Neuronal stem cell (in vitro differentiated cells): ENCODE data around the gene PSMC2. TPM values are rescaled to one million over a fixed set of nuclear protein-coding genes. Genes with fewer than 3 reads are reported as not detected.

Source experiments
- DNase-seq: peaks from one replicate; pipeline ENCODE4 v3.0.0-alpha.2; 2013; ENCODE audit warnings: low spot score
- H2AFZ ChIP-seq: one replicate; pipeline ENCODE4 v1.6.1; 2013; ENCODE audit warnings: mild to moderate bottlenecking, low read length, inconsistent platforms
- H2AK5ac ChIP-seq: 2 replicates; pipeline ENCODE4 v1.6.1; 2013; ENCODE audit warnings: low read depth, mild to moderate bottlenecking, inconsistent platforms, low read length, moderate library complexity, mixed read lengths
- H2BK120ac ChIP-seq: 2 replicates; pipeline ENCODE4 v1.6.1; 2013; ENCODE audit warnings: low read depth, mild to moderate bottlenecking, inconsistent platforms, low read length, moderate library complexity, mixed read lengths
- H2BK12ac ChIP-seq: one replicate; pipeline ENCODE4 v1.6.1; 2013; ENCODE audit warnings: low read length, inconsistent platforms
- H2BK15ac ChIP-seq: 2 replicates; pipeline ENCODE4 v1.6.1; 2013; ENCODE audit warnings: mild to moderate bottlenecking, low read length, inconsistent platforms, mixed read lengths
- H2BK5ac ChIP-seq: one replicate; pipeline ENCODE4 v1.6.1; 2013; ENCODE audit warnings: inconsistent platforms, mild to moderate bottlenecking, low read length, moderate library complexity
- H3K14ac ChIP-seq: one replicate; pipeline ENCODE4 v1.6.1; 2013; ENCODE audit warnings: low read length, inconsistent platforms
- H3K18ac ChIP-seq: 2 replicates; pipeline ENCODE4 v1.6.1; 2013; ENCODE audit warnings: low read length, inconsistent platforms
- H3K23ac ChIP-seq: 2 replicates; pipeline ENCODE4 v1.6.1; 2013; ENCODE audit warnings: low read depth, mild to moderate bottlenecking, mixed read lengths, low read length, inconsistent platforms; ENCODE audit not compliant: poor library complexity
- H3K27ac ChIP-seq: replicated peaks from 3 replicates; pipeline ENCODE4 v1.5.1; 2013; ENCODE audit warnings: low read length, inconsistent platforms
- H3K27me3 ChIP-seq, 3 experiments: 2 replicates each; pipeline ENCODE4 v1.6.1; 2013; ENCODE audit warnings: low read length in 3 of 3, mild to moderate bottlenecking in 2 of 3, inconsistent platforms in 1 of 3, low read depth in 1 of 3, mixed read lengths in 1 of 3, moderate library complexity in 1 of 3; ENCODE audit not compliant: control insufficient read depth in 3 of 3, insufficient read depth in 3 of 3
- H3K36me3 ChIP-seq, 2 donors: replicated peaks in 1 of 2; 2 replicates each; pipeline ENCODE4 v1.6.1; 2013; ENCODE audit warnings: low read length in 2 of 2; ENCODE audit not compliant: control insufficient read depth in 2 of 2, insufficient read depth in 2 of 2
- H3K4ac ChIP-seq: 2 replicates; pipeline ENCODE4 v1.6.1; 2013; ENCODE audit warnings: inconsistent platforms, mild to moderate bottlenecking, low read length, moderate library complexity
- H3K4me1 ChIP-seq, 2 donors: 1 replicate in 1 of 2; 2 replicates in 1 of 2; pipeline ENCODE4 v1.6.1; 2013; ENCODE audit warnings: low read length in 2 of 2, low read depth in 1 of 2; ENCODE audit not compliant: control insufficient read depth in 2 of 2, insufficient read depth in 1 of 2
- H3K4me2 ChIP-seq: one replicate; pipeline ENCODE4 v1.6.1; 2013; ENCODE audit warnings: mild to moderate bottlenecking, low read length, inconsistent platforms; ENCODE audit not compliant: insufficient read depth, poor library complexity, severe bottlenecking
- H3K4me3 ChIP-seq, 2 donors: 2 replicates each; pipeline ENCODE4 v1.5.1; 2013; ENCODE audit warnings: low read length in 2 of 2, mild to moderate bottlenecking in 2 of 2, inconsistent platforms in 1 of 2, moderate library complexity in 1 of 2
- H3K79me1 ChIP-seq: one replicate; pipeline ENCODE4 v1.6.1; 2013; ENCODE audit warnings: low read depth, mild to moderate bottlenecking, inconsistent platforms, low read length, moderate library complexity
- H3K9ac ChIP-seq: one replicate; pipeline ENCODE4 v1.6.1; 2013; ENCODE audit warnings: mild to moderate bottlenecking, low read depth, low read length, inconsistent platforms; ENCODE audit not compliant: poor library complexity
- H3K9me3 ChIP-seq, 2 donors: replicated peaks in 1 of 2; 2 replicates each; pipeline versions ENCODE3 to v1.6.1; 2013; ENCODE audit warnings: low read length in 2 of 2, mild to moderate bottlenecking in 2 of 2, inconsistent platforms in 1 of 2, low read depth in 1 of 2, mixed read lengths in 1 of 2, moderate library complexity in 1 of 2; ENCODE audit not compliant: control insufficient read depth in 2 of 2, insufficient read depth in 1 of 2
- H4K8ac ChIP-seq: one replicate; pipeline ENCODE4 v1.6.1; 2013; ENCODE audit warnings: low read depth, mild to moderate bottlenecking, inconsistent platforms, low read length, moderate library complexity
- H4K91ac ChIP-seq: one replicate; pipeline ENCODE4 v1.6.1; 2013; ENCODE audit warnings: low read length, low read depth, mild to moderate bottlenecking, inconsistent platforms; ENCODE audit not compliant: poor library complexity
- WGBS, 2 donors: extraction: QIAGEN DNeasy Blood & Tissue Kit; methylation state at CpG; one replicate each; pipeline ENCODE4 v1.1.7; 2013; ENCODE audit warnings: missing lambda C conversion rate in 2 of 2, mixed read lengths in 1 of 2; ENCODE audit not compliant: insufficient read length in 2 of 2, insufficient replicate concordance in 1 of 2; ENCODE audit errors: extremely low coverage in 2 of 2; 5-methylcytosine and 5-hydroxymethylcytosine counted together
- polyA plus RNA-seq, 2 experiments: library from polyadenylated mRNA; stranded (reverse); fragments of 200-250 nt; gene quantifications; one replicate each; pipeline ENCODE4 v1.2.3, GENCODE V29; 2013

PSMC2 gene
- polyA plus RNA-seq (2013, experiment 1 of 2): 97.7 TPM
- 99.3 TPM for polyA plus RNA-seq (2013, experiment 2 of 2)

DNA sequence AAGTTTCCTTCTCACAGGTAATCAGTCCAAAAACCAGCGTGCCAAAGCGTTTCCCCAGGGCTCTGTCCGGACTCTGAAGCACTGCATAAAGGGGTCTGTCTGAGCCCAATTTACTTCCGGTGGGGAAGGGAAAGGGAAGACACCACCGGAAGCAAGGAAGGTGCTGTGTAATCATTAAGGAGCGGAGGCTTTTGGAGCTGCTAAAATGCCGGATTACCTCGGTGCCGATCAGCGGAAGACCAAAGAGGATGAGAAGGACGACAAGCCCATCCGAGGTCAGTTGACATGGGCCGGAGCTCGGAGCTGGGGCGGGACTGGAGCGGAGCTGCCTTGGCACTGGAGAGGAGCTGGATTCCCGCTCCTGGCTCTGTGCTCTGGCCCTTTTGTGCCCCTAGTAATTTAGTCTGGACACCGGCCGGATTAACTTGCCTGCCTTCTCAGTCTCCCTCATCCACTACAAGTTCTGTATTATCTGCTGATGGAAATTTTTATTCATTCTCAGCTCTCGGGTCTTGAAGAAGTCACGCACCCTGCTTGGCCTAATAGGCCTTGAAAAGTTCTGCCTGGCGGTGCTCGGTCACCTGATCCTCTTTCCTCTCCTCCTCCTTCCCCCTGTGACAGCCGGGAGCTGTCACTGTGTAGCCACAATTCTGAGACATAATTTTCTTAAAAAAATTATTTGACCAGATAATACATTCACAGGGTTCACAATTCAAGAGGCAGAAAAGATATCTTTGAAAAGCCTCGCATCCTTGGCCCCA lies at the start of gene PSMC2:
TSS of gene PSMC2 (plus strand) at position 137 of the 761 bp plus-strand sequence. CDS start at position 206, 69 bp downstream.
- H2BK5ac ChIP-seq: no peak within 1 kb of the TSS
- peak; percentile 87 for DNase-seq
- peak within 1 kb of the TSS; percentile 47 for H3K23ac ChIP-seq
- H3K27ac ChIP-seq: peak within 1 kb of the TSS; percentile 65
- peak within 1 kb of the TSS; percentile 42 for H3K4me2 ChIP-seq
- peaks cover 2 to 23% of the 10 kb centered on the region in 2 donors for H3K36me3 ChIP-seq
- H2BK120ac ChIP-seq: no peak within 1 kb of the TSS
- H3K4me3 ChIP-seq: peak within 1 kb of the TSS; percentile 84 to 94
- no peak within 1 kb of the TSS for H3K14ac ChIP-seq
- H3K79me1 ChIP-seq: peaks cover 8% of the 10 kb centered on the region
- H3K9ac ChIP-seq: peak within 1 kb of the TSS; percentile 87
- no peak within 1 kb of the TSS for H2BK12ac ChIP-seq
- no peaks in the 10 kb centered on the region for H3K9me3 ChIP-seq
- peak within 1 kb of the TSS; percentile 76 for H3K18ac ChIP-seq
- H2AFZ ChIP-seq: peak within 1 kb of the TSS; percentile 88
- H4K91ac ChIP-seq: no peak within 1 kb of the TSS
- H3K4me1 ChIP-seq: peaks cover 3 to 9% of the 10 kb centered on the region in 2 donors
- WGBS, 2 donors: no CpG with 5 or more reads among the region's 25 CpGs
- H2BK15ac ChIP-seq: no peak within 1 kb of the TSS
- H3K27me3 ChIP-seq: no peaks in the 10 kb centered on the region
- H4K8ac ChIP-seq: no peak within 1 kb of the TSS
- H3K4ac ChIP-seq: no peak within 1 kb of the TSS
- H2AK5ac ChIP-seq: no peak within 1 kb of the TSS

DNA sequence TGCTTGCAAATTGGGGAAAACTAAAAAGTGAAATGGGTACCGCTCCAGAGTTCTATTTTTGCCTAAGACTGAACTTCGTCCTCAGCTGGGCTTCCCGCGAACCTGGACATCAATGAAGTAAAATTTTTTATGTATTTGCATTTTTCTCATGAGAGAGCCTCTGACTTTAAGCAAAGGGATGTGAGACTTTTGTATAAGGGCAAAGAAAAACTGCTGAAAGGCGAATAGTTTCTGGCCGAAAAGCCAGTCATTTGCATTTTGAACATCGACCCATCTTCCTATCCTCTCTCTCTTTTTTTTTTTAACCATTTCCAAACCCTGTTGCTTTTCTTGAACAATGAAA lies 49.6 kb upstream of the PSMC2 start:
- peak overlapping the region; percentile 80 to 82 for H3K4me3 ChIP-seq
- WGBS, 2 donors: no CpG with 5 or more reads among the region's 7 CpGs
- no peaks in the 10 kb centered on the region for H3K27me3 ChIP-seq
- H3K27ac ChIP-seq: no peak overlapping the region
- no peaks in the 10 kb centered on the region for H3K9me3 ChIP-seq
- no peak overlapping the region for H3K18ac ChIP-seq
- peak overlapping the region; percentile 59 for H3K4me2 ChIP-seq
- no peak overlapping the region for H4K8ac ChIP-seq
- H3K23ac ChIP-seq: peak overlapping the region; percentile 94
- no peak overlapping the region for H2BK15ac ChIP-seq
- no peak overlapping the region for H3K14ac ChIP-seq
- H2AK5ac ChIP-seq: no peak overlapping the region
- H4K91ac ChIP-seq: peak overlapping the region; percentile 22
- H3K4ac ChIP-seq: no peak overlapping the region
- H3K4me1 ChIP-seq: peaks cover 4 to 5% of the 10 kb centered on the region in 2 donors
- no peak overlapping the region for H2BK120ac ChIP-seq
- peaks cover 2% of the 10 kb centered on the region for H3K79me1 ChIP-seq
- H3K9ac ChIP-seq: no peak overlapping the region
- H2BK5ac ChIP-seq: no peak overlapping the region
- no peak overlapping the region for H2BK12ac ChIP-seq
- no peak for DNase-seq
- peaks cover 9 to 44% of the 10 kb centered on the region in 2 donors for H3K36me3 ChIP-seq
- H2AFZ ChIP-seq: peak overlapping the region; percentile 90

DNA sequence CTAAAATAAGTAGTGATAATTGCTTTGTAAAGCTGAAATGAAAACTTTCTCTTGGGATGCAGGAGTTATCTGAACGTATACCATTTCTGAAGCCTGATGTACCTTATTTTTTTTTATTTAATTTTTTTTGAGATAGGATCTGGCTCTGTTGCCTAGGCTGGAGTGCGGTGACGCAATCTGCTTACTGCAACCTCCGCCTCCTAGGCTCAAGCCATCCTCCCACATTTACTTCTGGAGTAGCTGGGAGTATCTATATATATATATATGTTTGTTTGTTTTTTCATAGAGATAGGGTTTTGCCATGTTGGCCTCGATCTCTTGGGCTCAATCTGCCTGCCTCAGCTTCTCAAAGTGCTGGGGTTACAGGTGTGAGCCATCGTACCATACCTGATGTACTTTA lies 47.8 kb upstream of the PSMC2 start:
- H4K91ac ChIP-seq: no peak overlapping the region
- no peak overlapping the region for H2AFZ ChIP-seq
- H2BK15ac ChIP-seq: no peak overlapping the region
- no peak overlapping the region for H4K8ac ChIP-seq
- no peak overlapping the region for H3K4me3 ChIP-seq
- H2AK5ac ChIP-seq: no peak overlapping the region
- H3K4me1 ChIP-seq: peaks cover 4 to 5% of the 10 kb centered on the region in 2 donors
- H2BK12ac ChIP-seq: no peak overlapping the region
- no CpG with 5 or more reads among the region's 6 CpGs for WGBS, 2 donors
- no peak overlapping the region for H3K4me2 ChIP-seq
- H3K27ac ChIP-seq: no peak overlapping the region
- H3K27me3 ChIP-seq: no peaks in the 10 kb centered on the region
- peaks cover 13 to 62% of the 10 kb centered on the region in 2 donors for H3K36me3 ChIP-seq
- no peak overlapping the region for H3K9ac ChIP-seq
- no peak overlapping the region for H3K14ac ChIP-seq
- H3K9me3 ChIP-seq: no peaks in the 10 kb centered on the region
- H3K79me1 ChIP-seq: peaks cover 4% of the 10 kb centered on the region
- DNase-seq: no peak
- no peak overlapping the region for H3K4ac ChIP-seq
- H2BK5ac ChIP-seq: no peak overlapping the region
- H2BK120ac ChIP-seq: no peak overlapping the region
- no peak overlapping the region for H3K23ac ChIP-seq
- H3K18ac ChIP-seq: no peak overlapping the region

DNA sequence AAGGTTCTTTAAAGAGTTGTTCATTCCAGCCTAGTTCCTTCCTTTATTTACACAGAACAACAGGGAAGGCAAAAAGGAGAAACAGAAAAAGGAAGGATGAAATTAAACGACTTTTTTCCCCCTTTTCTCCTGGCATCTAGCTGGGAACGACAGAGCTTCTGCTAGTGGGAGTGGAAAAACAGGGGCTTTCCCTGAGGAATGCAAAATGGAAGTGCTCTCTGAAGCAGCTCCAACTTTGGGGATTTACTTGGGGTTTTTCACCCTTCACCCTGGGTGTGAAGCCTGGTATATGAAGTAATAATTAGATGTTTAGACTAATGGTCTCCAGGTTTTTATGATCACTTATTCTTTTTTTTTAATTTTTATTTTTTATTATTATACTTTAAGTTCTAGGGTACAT lies 46.0 kb upstream of the PSMC2 start:
- Histone ChIP-seq H3K4ac (no peak overlapping the region), H2BK15ac (no peak overlapping the region), H3K9me3 (no peaks in the 10 kb centered on the region), H4K91ac (no peak overlapping the region), H3K79me1 (peaks cover 4% of the 10 kb centered on the region), H2BK120ac (no peak overlapping the region), H4K8ac (no peak overlapping the region), H3K14ac (no peak overlapping the region), H2AK5ac (no peak overlapping the region), H3K36me3 (peaks cover 23 to 80% of the 10 kb centered on the region in 2 donors), H3K23ac (no peak overlapping the region), H2BK12ac (no peak overlapping the region), H3K18ac (no peak overlapping the region), H3K4me3 (no peak overlapping the region), H3K4me1 (peaks cover 4 to 5% of the 10 kb centered on the region in 2 donors), H3K27ac (no peak overlapping the region), H3K27me3 (no peaks in the 10 kb centered on the region), H3K4me2 (no peak overlapping the region), H2BK5ac (no peak overlapping the region), H3K9ac (no peak overlapping the region), H2AFZ (no peak overlapping the region)
- WGBS, 2 donors: no CpG with 5 or more reads among the region's 2 CpGs
- no peak for DNase-seq
